ENCODE results near the gene DRG1. TPM values are rescaled to one million over a fixed set of nuclear protein-coding genes. Genes with fewer than 3 reads are reported as not detected.
"Not testable (repeated sequence)": the region's sequence is repeated elsewhere in the genome, so short reads cannot be mapped to it uniquely, and the experiment has no call there.

DRG1 gene
- total RNA-seq (100 to 1,000 TPM; 106 to 112 TPM), polyA plus RNA-seq (10 to 100 TPM; 82.1 to 92.7 (median 90.8) TPM), total RNA-seq (43.3 to 105 (median 48.8) reads per million in 6 experiments)

DNA sequence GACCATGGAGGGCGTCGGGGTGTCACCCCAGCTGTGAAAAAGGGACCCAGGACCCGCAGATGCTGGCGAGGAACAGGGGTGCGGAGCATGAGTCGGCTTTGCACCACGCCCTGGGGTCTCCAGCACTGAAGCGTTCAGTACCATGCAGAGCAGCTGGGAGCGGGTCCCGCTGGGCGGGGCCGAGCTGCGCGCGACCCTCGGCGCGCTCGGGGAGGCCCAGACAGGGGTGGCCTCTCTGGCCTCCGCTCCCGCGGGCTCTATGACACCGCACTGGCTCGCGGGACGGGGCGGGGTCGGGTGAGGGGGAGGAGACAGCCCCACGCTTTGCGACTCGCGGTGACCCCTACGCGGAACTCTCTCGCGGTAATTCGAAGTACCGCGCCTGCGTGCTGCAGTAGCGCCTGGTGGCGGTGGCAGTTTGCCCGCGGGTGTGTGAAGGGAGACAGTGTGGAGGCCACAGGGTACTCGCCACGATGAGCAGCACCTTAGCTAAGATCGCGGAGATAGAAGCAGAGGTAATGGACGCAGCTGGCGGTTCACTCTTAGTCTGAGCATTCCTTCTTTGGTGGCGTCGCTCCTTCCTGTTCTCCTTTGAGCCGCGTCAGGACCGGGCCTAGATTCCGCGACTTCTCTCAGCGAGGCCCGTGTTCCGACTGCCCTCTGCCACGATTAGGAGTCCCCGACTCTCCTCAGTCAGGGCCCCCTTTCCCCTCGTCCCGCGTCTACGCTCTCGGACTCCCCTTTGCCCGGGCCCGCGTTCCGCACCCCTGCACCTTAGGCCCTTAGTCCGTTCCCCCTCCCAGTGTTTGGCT lies at the start of gene DRG1:
DRG1 (plus strand) TSS at position 394 of the 812 bp plus-strand sequence; CDS start at position 474, 80 bp downstream.
- DNase-seq (peak; percentile 92 to 98 (median 95)), ATAC-seq (peak; percentile 96 to 97)
- H3K36me3 Mint-ChIP-seq = peaks cover 2 to 34% (median 5%) of the 10 kb centered on the region in 3 donors
- peak within 1 kb of the TSS; percentile 89 to 98 (median 94) for H3K4me3 Mint-ChIP-seq
- peaks cover 0 to under 1% (median 0%) of the 10 kb centered on the region in 9 donors for H3K9me3 Mint-ChIP-seq
- POLR2A ChIA-PET = interaction anchor here (0.5 to 5.6 kb wide), 14 partner anchors 9 to 449 kb away, joined by 3 to 69 read pairs (median 4); partner anchors contain the start of genes PATZ1 and PIK3IP1
- H3K27me3 Mint-ChIP-seq = peaks cover 0 to under 1% (median 0%) of the 10 kb centered on the region in 5 donors
- H3K4me1 Mint-ChIP-seq = peaks cover 12 to 38% (median 23%) of the 10 kb centered on the region in 4 donors
- H3K27ac Mint-ChIP-seq = peak within 1 kb of the TSS; percentile 90 to 97 (median 96)

- no peak overlapping the region for H3K27ac Mint-ChIP-seq
- POLR2A ChIA-PET = no interaction called here
- peak overlapping the region in 1 of 10 donors; percentile 15 for H3K4me3 Mint-ChIP-seq
- no peaks in the 10 kb centered on the region for H3K36me3 Mint-ChIP-seq
- DNase-seq = no peak
- no peaks in the 10 kb centered on the region for H3K9me3 Mint-ChIP-seq
- ATAC-seq = no peak
- H3K27me3 Mint-ChIP-seq = no peaks in the 10 kb centered on the region
- H3K4me1 Mint-ChIP-seq = peaks cover 4 to 12% (median 8%) of the 10 kb centered on the region in 4 donors
Measured at GRCh38 chr22:31349960-31350359, 49.4 kb upstream of the DRG1 start.

GRCh38 chr22:31350410-31350863 lies 49.0 kb upstream of the DRG1 start:
- H3K4me1 Mint-ChIP-seq = peaks cover 3 to 10% (median 4%) of the 10 kb centered on the region in 4 donors
- no peak overlapping the region for H3K4me3 Mint-ChIP-seq
- DNase-seq (no peak), ATAC-seq (no peak)
- H3K36me3 Mint-ChIP-seq = no peaks in the 10 kb centered on the region
- H3K27ac Mint-ChIP-seq = peak overlapping the region in 1 of 10 donors; percentile 17
- no peaks in the 10 kb centered on the region for H3K9me3 Mint-ChIP-seq
- H3K27me3 Mint-ChIP-seq = no peaks in the 10 kb centered on the region
- POLR2A ChIA-PET = no interaction called here

GRCh38 chr22:31354515-31354914 lies 44.9 kb upstream of the DRG1 start:
- no peaks in the 10 kb centered on the region for H3K4me1 Mint-ChIP-seq
- DNase-seq = no peak
- H3K36me3 Mint-ChIP-seq = no peaks in the 10 kb centered on the region
- POLR2A ChIA-PET = interaction anchor here (1.0 kb wide), 1 partner anchor 8 kb away, joined by 3 read pairs; the partner anchor contains the start of gene PATZ1
- no peak for ATAC-seq
- no peak overlapping the region for H3K4me3 Mint-ChIP-seq
- no peak overlapping the region for H3K27ac Mint-ChIP-seq
- peaks cover 0 to 2% (median 0%) of the 10 kb centered on the region in 5 donors for H3K27me3 Mint-ChIP-seq
- no peaks in the 10 kb centered on the region for H3K9me3 Mint-ChIP-seq

DNA sequence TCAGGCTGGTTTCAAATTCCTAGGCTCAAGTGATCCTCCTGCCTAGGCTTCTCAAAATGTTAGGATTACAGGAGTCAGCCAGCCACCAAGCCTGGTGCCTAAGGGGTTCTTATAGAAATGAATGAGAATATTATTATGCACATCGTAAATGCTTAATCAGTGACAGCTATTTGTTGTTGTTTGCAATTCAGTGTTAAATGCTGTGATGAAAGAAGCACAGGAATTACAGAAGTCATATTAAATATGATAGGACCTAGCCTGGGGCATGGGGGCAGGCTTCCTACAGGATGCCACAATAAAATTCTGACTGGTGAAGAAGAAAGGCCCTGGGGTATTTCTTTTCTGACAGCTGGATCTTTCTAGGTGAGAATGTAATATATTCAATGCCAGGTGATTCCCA lies 39.4 kb upstream of the DRG1 start:
- Mint-ChIP-seq H3K4me3 (no peak overlapping the region), H3K36me3 (no peaks in the 10 kb centered on the region), H3K27me3 (peaks cover 0 to 2% (median 0%) of the 10 kb centered on the region in 5 donors), H3K4me1 (peaks cover 0 to 2% (median 0%) of the 10 kb centered on the region in 4 donors), H3K27ac (peak overlapping the region in 1 of 10 donors; percentile 66), H3K9me3 (no peaks in the 10 kb centered on the region)
- no peak for ATAC-seq
- no peak for DNase-seq
- POLR2A ChIA-PET = interaction anchor here (0.7 to 1.0 kb wide), 2 partner anchors 39 to 1244 kb away, joined by 3 read pairs; partner anchors contain the start of gene DRG1

DNA sequence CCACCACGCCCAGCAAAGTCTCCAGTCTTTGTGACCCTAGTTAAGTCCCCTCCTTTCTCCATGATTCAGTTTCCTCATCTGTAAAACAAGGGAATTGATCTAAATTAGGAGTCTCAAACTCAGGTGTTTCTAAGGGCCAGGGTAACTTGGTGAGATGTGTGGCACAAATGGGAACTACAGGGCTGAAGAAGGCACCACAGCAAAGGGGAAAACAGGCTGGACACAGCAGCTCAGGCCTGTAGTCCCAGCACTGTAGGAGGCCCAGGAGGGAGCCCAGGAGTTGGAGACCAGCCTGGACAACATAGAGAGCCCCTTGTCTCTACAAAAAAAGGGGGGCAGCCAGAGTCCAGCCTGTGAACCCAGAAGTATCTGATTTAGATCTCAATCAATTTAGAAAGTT lies 37.7 kb upstream of the DRG1 start:
- peak overlapping the region in 1 of 10 donors; percentile 47 for H3K27ac Mint-ChIP-seq
- DNase-seq (no peak), ATAC-seq (no peak)
- H3K9me3 Mint-ChIP-seq = no peaks in the 10 kb centered on the region
- H3K4me3 Mint-ChIP-seq = no peak overlapping the region
- peaks cover 0 to 2% (median 0%) of the 10 kb centered on the region in 4 donors for H3K4me1 Mint-ChIP-seq
- no peaks in the 10 kb centered on the region for H3K36me3 Mint-ChIP-seq
- POLR2A ChIA-PET = no interaction called here
- peaks cover 0 to 2% (median 0%) of the 10 kb centered on the region in 5 donors for H3K27me3 Mint-ChIP-seq

DNA sequence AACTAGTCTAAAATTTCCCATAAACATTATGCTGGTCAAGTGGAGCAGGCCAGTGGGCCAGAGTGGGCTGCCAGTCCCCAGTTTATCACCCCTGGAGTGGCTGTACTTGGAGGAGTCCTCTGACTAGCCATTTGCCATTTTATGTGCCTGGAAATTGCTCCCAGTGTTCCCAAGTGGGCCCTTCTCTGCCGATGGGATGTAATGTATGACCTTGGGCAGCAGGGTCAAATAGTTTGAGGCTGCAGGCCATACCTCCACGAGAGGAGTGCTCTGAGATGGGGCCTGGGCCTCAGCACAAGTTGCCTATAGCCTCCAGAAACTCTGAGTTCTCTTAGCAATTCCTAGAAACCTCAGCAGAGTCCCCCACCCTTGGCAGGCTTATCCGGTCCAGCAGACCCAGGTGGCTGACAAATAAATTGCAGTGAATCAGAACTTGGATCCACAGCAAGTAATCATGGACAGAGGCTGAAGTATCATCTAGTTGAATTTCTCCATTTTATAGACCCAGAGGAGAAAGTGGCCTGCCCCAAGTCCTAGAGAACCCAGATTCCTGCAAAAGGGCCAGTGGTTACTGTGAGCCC lies 35.4 kb upstream of the DRG1 start:
- Mint-ChIP-seq H3K9me3 (no peaks in the 10 kb centered on the region), H3K27me3 (no peaks in the 10 kb centered on the region), H3K4me1 (peaks cover 0 to 2% (median 0%) of the 10 kb centered on the region in 4 donors), H3K27ac (no peak overlapping the region), H3K36me3 (no peaks in the 10 kb centered on the region), H3K4me3 (no peak overlapping the region)
- POLR2A ChIA-PET = no interaction called here
- ATAC-seq (no peak), DNase-seq (no peak)

- DNase-seq = no peak
- Mint-ChIP-seq H3K4me3 (no peak overlapping the region), H3K27ac (no peak overlapping the region), H3K9me3 (no peaks in the 10 kb centered on the region), H3K4me1 (no peaks in the 10 kb centered on the region), H3K27me3 (no peaks in the 10 kb centered on the region), H3K36me3 (no peaks in the 10 kb centered on the region)
- no peak for ATAC-seq
- POLR2A ChIA-PET = interaction anchor here (1.5 kb wide), 1 partner anchor 21 kb away, joined by 4 read pairs; the partner anchor contains the start of gene PATZ1
Measured at GRCh38 chr22:31367426-31367825, 32.0 kb upstream of the DRG1 start.

GRCh38 chr22:31377612-31378011 lies 21.8 kb upstream of the DRG1 start:
- DNase-seq (no peak), ATAC-seq (no peak)
- Mint-ChIP-seq H3K27ac (no peak overlapping the region), H3K36me3 (no peaks in the 10 kb centered on the region), H3K9me3 (no peaks in the 10 kb centered on the region), H3K4me3 (no peak overlapping the region), H3K4me1 (no peaks in the 10 kb centered on the region), H3K27me3 (no peaks in the 10 kb centered on the region)
- POLR2A ChIA-PET = no interaction called here

- Mint-ChIP-seq H3K27me3 (no peaks in the 10 kb centered on the region), H3K4me1 (no peaks in the 10 kb centered on the region), H3K4me3 (no peak overlapping the region), H3K27ac (no peak overlapping the region), H3K9me3 (no peaks in the 10 kb centered on the region), H3K36me3 (no peaks in the 10 kb centered on the region)
- POLR2A ChIA-PET = no interaction called here
- ATAC-seq = no peak
- DNase-seq = no peak
Measured at GRCh38 chr22:31378123-31378522, 21.3 kb upstream of the DRG1 start.

DNA sequence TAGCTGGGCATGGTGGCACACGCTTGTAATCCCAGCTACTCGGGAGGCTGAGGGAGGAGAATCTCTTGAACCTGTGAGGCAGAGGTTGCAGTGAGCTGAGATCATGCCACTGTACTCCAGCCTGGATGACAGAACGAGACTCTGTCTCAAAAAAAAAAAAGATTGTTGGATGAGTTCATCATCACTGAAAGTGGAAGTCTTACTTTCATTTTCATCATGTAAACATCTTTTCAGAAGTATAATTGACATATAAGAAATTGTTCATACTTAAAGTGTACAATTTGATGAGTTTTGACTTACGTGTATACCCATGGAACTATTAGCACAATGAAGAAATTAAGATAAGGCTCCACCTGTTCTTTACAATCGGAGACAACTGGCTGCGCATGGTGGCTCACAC lies 20.8 kb upstream of the DRG1 start:
- H3K4me1 Mint-ChIP-seq, H3K4me3 Mint-ChIP-seq, H3K27me3 Mint-ChIP-seq, POLR2A ChIA-PET, H3K27ac Mint-ChIP-seq, DNase-seq, H3K36me3 Mint-ChIP-seq, H3K9me3 Mint-ChIP-seq, ATAC-seq: not testable (repeated sequence)

DNA sequence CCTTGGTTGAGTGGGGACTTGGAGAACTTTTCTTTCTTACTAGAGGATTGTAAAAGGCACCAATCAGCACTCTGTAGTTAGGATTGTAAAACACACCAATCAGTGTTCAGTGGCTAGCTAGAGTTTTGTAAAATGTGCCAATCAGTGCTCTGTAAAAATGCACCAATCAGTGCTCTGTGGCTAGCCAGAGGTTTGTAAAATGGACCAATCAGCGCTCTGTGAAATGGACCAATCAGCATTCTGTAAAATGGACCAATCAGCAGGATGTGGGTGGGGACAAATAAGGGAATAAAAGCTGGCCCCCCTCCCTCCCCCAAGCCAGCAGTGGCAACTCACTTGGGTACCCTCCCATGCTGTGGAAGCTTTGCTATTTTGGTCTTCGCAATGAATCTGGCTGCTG lies 5.5 kb upstream of the DRG1 start:
- Mint-ChIP-seq H3K4me1 (peaks cover 0 to 2% (median under 1%) of the 10 kb centered on the region in 4 donors), H3K9me3 (peaks cover 0 to 2% (median 0%) of the 10 kb centered on the region in 9 donors), H3K4me3 (no peak overlapping the region), H3K27me3 (peaks cover 0 to 5% (median 0%) of the 10 kb centered on the region in 5 donors), H3K36me3 (peaks cover 0 to 4% (median 0%) of the 10 kb centered on the region in 3 donors), H3K27ac (no peak overlapping the region)
- no peak for ATAC-seq
- no peak for DNase-seq
- POLR2A ChIA-PET = interaction anchor here (0.6 to 0.7 kb wide), 2 partner anchors 267 to 355 kb away, joined by 3 read pairs; no protein-coding TSS in a partner anchor

DNA sequence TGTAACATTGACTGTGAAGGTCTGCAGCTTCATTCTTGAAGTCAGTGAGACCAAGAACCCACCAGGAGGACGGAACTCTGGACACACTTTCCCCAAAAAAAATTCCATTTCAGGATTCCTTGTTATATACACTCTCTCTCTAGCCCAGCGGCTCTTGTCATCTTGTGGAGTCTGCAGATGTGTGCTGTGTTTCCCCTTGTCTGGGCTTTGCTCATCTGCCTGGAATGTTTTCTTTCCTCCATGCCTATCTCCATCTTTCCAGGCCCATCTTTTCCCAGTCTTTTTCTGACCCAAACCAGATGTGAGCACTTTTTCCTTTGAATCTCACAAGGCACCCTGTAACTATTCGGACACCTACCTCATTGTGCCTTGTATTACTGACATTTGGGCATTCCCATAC lies 5.1 kb upstream of the DRG1 start:
- POLR2A ChIA-PET = interaction anchor here (0.6 kb wide), 1 partner anchor 266 kb away, joined by 3 read pairs; no protein-coding TSS in a partner anchor
- H3K36me3 Mint-ChIP-seq = peaks cover 0 to 4% (median 0%) of the 10 kb centered on the region in 3 donors
- peaks cover 0 to 5% (median 0%) of the 10 kb centered on the region in 5 donors for H3K27me3 Mint-ChIP-seq
- no peak overlapping the region for H3K27ac Mint-ChIP-seq
- H3K4me3 Mint-ChIP-seq = no peak overlapping the region
- DNase-seq (no peak), ATAC-seq (no peak)
- H3K4me1 Mint-ChIP-seq = peaks cover 0 to 5% (median 2%) of the 10 kb centered on the region in 4 donors
- H3K9me3 Mint-ChIP-seq = peaks cover 0 to 2% (median 0%) of the 10 kb centered on the region in 9 donors

All from naive thymus-derived CD8-positive, alpha-beta T cell (primary cell).